CD8-positive, alpha-beta memory T cell (primary cell): ENCODE measurements around the gene RNASE9. TPM values are rescaled to one million over a fixed set of nuclear protein-coding genes. Genes with fewer than 3 reads are reported as not detected.
"Not testable (repeated sequence)": the region's sequence is repeated elsewhere in the genome, so short reads cannot be mapped to it uniquely, and the experiment has no call there.

Experiments
- CTCF ChIA-PET: fragments of 350-600 bp; sonication (Branson Sonifier 250); formaldehyde crosslinking; loops from one replicate; lab custom pipeline; 2021; ENCODE audit warnings: antibody characterized with exemption; lab: Charles Lee
- POLR2A ChIA-PET: fragments of 350-600 bp; sonication (Branson Sonifier 250); formaldehyde crosslinking; loops from one replicate; lab custom pipeline; 2021; ENCODE audit warnings: antibody characterized with exemption; lab: Charles Lee
- DNase-seq, 5 donors: peaks; one replicate each; pipeline versions ENCODE4 v3.0.0 to v3.0.0-alpha.2; 2020 to 2022; ENCODE audit warnings: mixed read lengths in 1 of 5
- H3K27ac ChIP-seq: one replicate; pipeline ENCODE4 v1.7.0; 2013; ENCODE audit warnings: low read depth, mild to moderate bottlenecking, low read length, moderate library complexity
- H3K27me3 ChIP-seq: 2 replicates; pipeline ENCODE4 v1.7.0; 2013; ENCODE audit warnings: low read length, mild to moderate bottlenecking; ENCODE audit not compliant: insufficient read depth, poor library complexity, severe bottlenecking
- H3K36me3 ChIP-seq: 2 replicates; pipeline ENCODE4 v1.7.0; 2013; ENCODE audit warnings: mild to moderate bottlenecking, low read length, moderate library complexity; ENCODE audit not compliant: insufficient read depth
- H3K4me1 ChIP-seq: 2 replicates; pipeline ENCODE4 v1.7.0; 2013; ENCODE audit warnings: mild to moderate bottlenecking, low read length, moderate library complexity; ENCODE audit not compliant: insufficient read depth
- H3K4me3 ChIP-seq: 2 replicates; pipeline ENCODE4 v1.7.0; 2013; ENCODE audit warnings: mild to moderate bottlenecking, low read length
- H3K9me3 ChIP-seq: 2 replicates; pipeline ENCODE4 v1.7.0; 2013; ENCODE audit warnings: mild to moderate bottlenecking, low read length
- H3K27ac Mint-ChIP-seq, 8 donors: one replicate each; pipeline ENCODE4 v1.8.0; 2020 to 2021; ENCODE audit warnings: mixed read lengths in 8 of 8, mild to moderate bottlenecking in 6 of 8, inconsistent platforms in 3 of 8, moderate library complexity in 3 of 8
- H3K27me3 Mint-ChIP-seq, 2 donors: one replicate each; pipeline ENCODE4 v1.8.0; 2020 to 2021; ENCODE audit warnings: mixed read lengths in 2 of 2, mild to moderate bottlenecking in 1 of 2, moderate library complexity in 1 of 2
- H3K36me3 Mint-ChIP-seq, 3 donors: one replicate each; pipeline ENCODE4 v1.8.0; 2020 to 2021; ENCODE audit warnings: mixed read lengths in 3 of 3, inconsistent platforms in 1 of 3, mild to moderate bottlenecking in 1 of 3
- H3K4me1 Mint-ChIP-seq, 3 donors: one replicate each; pipeline ENCODE4 v1.8.0; 2020 to 2021; ENCODE audit warnings: mixed read lengths in 3 of 3, inconsistent platforms in 1 of 3, mild to moderate bottlenecking in 1 of 3
- H3K4me3 Mint-ChIP-seq, 7 donors: one replicate each; pipeline ENCODE4 v1.8.0; 2020 to 2021; ENCODE audit warnings: mixed read lengths in 7 of 7, mild to moderate bottlenecking in 6 of 7, moderate library complexity in 4 of 7, inconsistent platforms in 2 of 7
- H3K9me3 Mint-ChIP-seq, 5 donors: one replicate each; pipeline ENCODE4 v1.8.0; 2020 to 2022; ENCODE audit warnings: mixed read lengths in 5 of 5, mild to moderate bottlenecking in 3 of 5, moderate library complexity in 2 of 5, inconsistent platforms in 1 of 5
- polyA plus RNA-seq: library from polyadenylated mRNA; unstranded; fragments of 300-500 nt; fragmentation: Illumina TruSeq; gene quantifications from one replicate; pipeline ENCODE4 v1.2.3, GENCODE V29; 2021
- total RNA-seq, 2 experiments: library from RNA; stranded (reverse); gene quantifications; one replicate each; pipeline ENCODE4 v1.2.3, GENCODE V29; 2021

RNASE9 gene
- total and polyA plus RNA-seq, 3 experiments from 2014 or later, result not detected

- Mint-ChIP-seq H3K27ac (peak overlapping the region in 1 of 8 donors; percentile 29), H3K27me3 (peaks cover 1 to 4% of the 10 kb centered on the region in 2 donors), H3K4me1 (peaks cover 0 to 3% (median 0%) of the 10 kb centered on the region in 3 donors), H3K9me3 (no peaks in the 10 kb centered on the region), H3K36me3 (no peaks in the 10 kb centered on the region), H3K4me3 (no peak overlapping the region)
- Histone ChIP-seq H3K36me3 (no peaks in the 10 kb centered on the region), H3K27me3 (no peaks in the 10 kb centered on the region), H3K27ac (no peak overlapping the region), H3K4me1 (no peaks in the 10 kb centered on the region), H3K9me3 (no peaks in the 10 kb centered on the region), H3K4me3 (no peak overlapping the region)
- ChIA-PET POLR2A (no interaction called here), CTCF (interaction anchor here (1.5 to 7.2 kb wide), 2 partner anchors 275 to 277 kb away, joined by 4 to 144 read pairs; partner anchors contain the start of gene CCNB1IP1)
- no peak for DNase-seq
These were observed 43.2 kb upstream of the RNASE9 start for GRCh38 chr14:20603813-20604690.

- Mint-ChIP-seq H3K4me1 (no peaks in the 10 kb centered on the region), H3K36me3 (no peaks in the 10 kb centered on the region)
These were observed 41.7 kb upstream of the RNASE9 start for GRCh38 chr14:20602583-20602982.

GRCh38 chr14:20601522-20601921 is 40.7 kb upstream of the RNASE9 start:
- Histone ChIP-seq H3K9me3 (no peaks in the 10 kb centered on the region), H3K4me1 (no peaks in the 10 kb centered on the region), H3K27me3 (no peaks in the 10 kb centered on the region), H3K36me3 (no peaks in the 10 kb centered on the region), H3K27ac (no peak overlapping the region), H3K4me3 (no peak overlapping the region)
- no peak for DNase-seq
- Mint-ChIP-seq H3K36me3 (no peaks in the 10 kb centered on the region), H3K4me3 (no peak overlapping the region), H3K27me3 (peaks cover 1 to 10% of the 10 kb centered on the region in 2 donors), H3K27ac (no peak overlapping the region), H3K9me3 (no peaks in the 10 kb centered on the region), H3K4me1 (no peaks in the 10 kb centered on the region)
- POLR2A ChIA-PET, result no interaction called here
- CTCF ChIA-PET, result interaction anchor here (1.5 kb wide), 1 partner anchor 184 kb away, joined by 3 read pairs; no protein-coding TSS in a partner anchor

More at GRCh38 chr14:20602583-20602982, 41.7 kb upstream of the RNASE9 start:
- ChIA-PET POLR2A (no interaction called here), CTCF (interaction anchor here (1.5 kb wide), 1 partner anchor 275 kb away, joined by 4 read pairs; no protein-coding TSS in a partner anchor)
- no peak overlapping the region for H3K4me3 ChIP-seq
- peaks cover 1 to 4% of the 10 kb centered on the region in 2 donors for H3K27me3 Mint-ChIP-seq
- H3K27ac Mint-ChIP-seq, result no peak overlapping the region
- no peaks in the 10 kb centered on the region for H3K27me3 ChIP-seq
- H3K36me3 ChIP-seq, result no peaks in the 10 kb centered on the region
- H3K4me3 Mint-ChIP-seq, result no peak overlapping the region
- no peaks in the 10 kb centered on the region for H3K4me1 ChIP-seq
- no peaks in the 10 kb centered on the region for H3K9me3 Mint-ChIP-seq
- DNase-seq, result no peak
- H3K27ac ChIP-seq, result no peak overlapping the region
- no peaks in the 10 kb centered on the region for H3K9me3 ChIP-seq

DNA sequence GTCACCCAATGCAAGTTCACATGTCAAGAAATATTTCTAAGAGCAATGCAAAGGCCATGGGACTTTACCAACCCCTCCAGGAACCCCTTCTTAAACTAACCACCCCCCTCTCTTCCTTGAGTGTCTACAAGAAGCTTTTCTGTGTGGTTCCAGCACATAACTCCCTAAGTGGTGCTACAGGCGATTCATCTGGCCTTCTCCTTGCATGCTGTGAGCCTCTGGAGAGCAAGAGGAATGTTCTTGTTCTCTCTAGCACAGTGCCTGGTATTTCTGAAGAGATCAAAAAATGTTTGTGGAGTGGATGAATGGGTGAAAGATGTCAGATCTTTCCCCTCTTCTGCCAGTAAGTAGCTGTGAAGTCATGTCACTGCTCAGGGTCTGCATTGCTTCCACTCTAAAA is 36.3 kb upstream of the RNASE9 start:
- no peak for DNase-seq
- CTCF ChIA-PET, result interaction anchor here (1.1 kb wide), 1 partner anchor 18 kb away, joined by 4 read pairs; no protein-coding TSS in a partner anchor
- Histone ChIP-seq H3K27ac (no peak overlapping the region), H3K27me3 (no peaks in the 10 kb centered on the region), H3K4me3 (no peak overlapping the region), H3K9me3 (no peaks in the 10 kb centered on the region), H3K36me3 (no peaks in the 10 kb centered on the region), H3K4me1 (no peaks in the 10 kb centered on the region)
- Mint-ChIP-seq H3K36me3 (no peaks in the 10 kb centered on the region), H3K4me3 (no peak overlapping the region), H3K27me3 (peaks cover 5 to 19% of the 10 kb centered on the region in 2 donors), H3K4me1 (peaks cover 0 to 4% (median 0%) of the 10 kb centered on the region in 3 donors), H3K9me3 (no peaks in the 10 kb centered on the region), H3K27ac (no peak overlapping the region)
- POLR2A ChIA-PET, result no interaction called here

DNA sequence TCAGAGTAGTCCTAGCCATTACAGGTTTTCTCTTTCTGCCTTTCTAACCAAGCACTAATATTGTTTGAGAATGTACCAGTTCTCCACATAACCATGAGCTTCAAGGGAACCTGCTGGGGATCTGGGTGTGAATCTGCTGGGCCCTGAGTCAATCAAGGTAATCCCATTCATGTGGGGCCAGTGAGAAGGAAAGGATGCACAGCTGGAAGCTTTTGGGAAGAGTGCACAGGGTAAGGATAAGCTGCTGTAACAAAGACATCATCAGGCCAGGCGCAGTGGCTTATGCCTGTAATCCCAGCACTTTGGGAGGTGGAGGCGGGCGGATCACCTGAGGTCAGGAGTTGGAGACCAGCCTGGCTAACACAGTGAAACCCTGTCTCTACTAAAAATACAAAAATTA is 34.9 kb upstream of the RNASE9 start:
- H3K4me3 ChIP-seq, DNase-seq, H3K27ac ChIP-seq, H3K4me1 Mint-ChIP-seq, H3K36me3 Mint-ChIP-seq, H3K27ac Mint-ChIP-seq, POLR2A ChIA-PET, CTCF ChIA-PET, H3K36me3 ChIP-seq, H3K9me3 ChIP-seq, H3K27me3 ChIP-seq, H3K4me3 Mint-ChIP-seq, H3K4me1 ChIP-seq, H3K9me3 Mint-ChIP-seq: not testable (repeated sequence)
- peaks cover 3 to 33% of the 10 kb centered on the region in 2 donors for H3K27me3 Mint-ChIP-seq

- Histone ChIP-seq H3K36me3 (no peaks in the 10 kb centered on the region), H3K4me3 (no peak overlapping the region), H3K4me1 (no peaks in the 10 kb centered on the region), H3K27ac (no peak overlapping the region), H3K27me3 (peaks cover 3% of the 10 kb centered on the region), H3K9me3 (no peaks in the 10 kb centered on the region)
- no peak for DNase-seq
- H3K4me3 Mint-ChIP-seq, result no peak overlapping the region
- no peak overlapping the region for H3K27ac Mint-ChIP-seq
- no peaks in the 10 kb centered on the region for H3K9me3 Mint-ChIP-seq
- peaks cover 0 to 7% (median 0%) of the 10 kb centered on the region in 3 donors for H3K4me1 Mint-ChIP-seq
- H3K27me3 Mint-ChIP-seq, result peaks cover 3 to 37% of the 10 kb centered on the region in 2 donors
- CTCF ChIA-PET, result no interaction called here
- no peaks in the 10 kb centered on the region for H3K36me3 Mint-ChIP-seq
- POLR2A ChIA-PET, result no interaction called here
These were observed 31.7 kb upstream of the RNASE9 start for GRCh38 chr14:20592574-20592973.

DNA sequence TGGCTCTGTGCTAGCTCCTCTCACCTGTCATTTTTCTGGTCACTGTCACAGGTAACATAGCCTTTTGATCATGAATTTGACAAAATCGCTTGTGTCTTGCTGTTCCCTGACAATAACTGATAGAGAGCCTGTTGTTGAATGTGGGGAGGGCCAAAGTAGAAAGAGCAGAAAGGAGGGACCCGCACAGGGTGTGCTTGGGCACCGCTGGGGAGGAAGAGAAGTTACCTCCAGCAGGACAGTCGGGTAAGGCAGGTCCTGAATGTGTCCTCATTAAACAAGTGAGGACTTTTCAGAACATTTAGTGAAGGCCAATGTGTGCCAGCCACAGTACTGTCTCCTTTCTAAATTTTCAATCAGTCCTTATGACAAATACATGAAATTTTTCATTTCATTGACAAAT is 30.4 kb upstream of the RNASE9 start, which contains the start of gene RNASE12:
RNASE12 (minus strand) TSS at position 142 of the 400 bp plus-strand sequence. CDS start 653 bp downstream, outside the sequence.
- POLR2A ChIA-PET, result interaction anchor here (0.5 kb wide), 1 partner anchor 845 kb away, joined by 3 read pairs; no protein-coding TSS in a partner anchor
- Mint-ChIP-seq H3K4me3 (no peak within 1 kb of the TSS), H3K4me1 (peaks cover 0 to 10% (median 0%) of the 10 kb centered on the region in 3 donors), H3K27me3 (peaks cover 3 to 36% of the 10 kb centered on the region in 2 donors), H3K27ac (peak within 1 kb of the TSS in 2 of 8 donors; percentile 5 to 24), H3K36me3 (no peaks in the 10 kb centered on the region), H3K9me3 (no peaks in the 10 kb centered on the region)
- no peaks in the 10 kb centered on the region for H3K4me1 ChIP-seq
- H3K36me3 ChIP-seq, result no peaks in the 10 kb centered on the region
- DNase-seq, result no peak
- no peak within 1 kb of the TSS for H3K4me3 ChIP-seq
- CTCF ChIA-PET, result no interaction called here
- H3K27me3 ChIP-seq, result peaks cover 3% of the 10 kb centered on the region
- no peaks in the 10 kb centered on the region for H3K9me3 ChIP-seq
- H3K27ac ChIP-seq, result no peak within 1 kb of the TSS
